HL-60 (cell line): ENCODE measurements around the gene ZFYVE28.

Experiments used
- CTCF ChIP-seq: IDR thresholded peaks from one replicate; pipeline ENCODE4 v1.5.1; 2011; ENCODE audit warnings: low read length, control low read depth, inconsistent platforms; ENCODE audit not compliant: insufficient read depth
- GABPA ChIP-seq: IDR thresholded peaks from 2 replicates; pipeline ENCODE4 v1.6.1; 2012; ENCODE audit warnings: low read depth
- POLR2AphosphoS5 ChIP-seq: IDR thresholded peaks from 2 replicates; pipeline ENCODE4 v1.6.1; 2012; ENCODE audit warnings: low read depth
- REST ChIP-seq: IDR thresholded peaks from 2 replicates; pipeline ENCODE4 v1.6.1; 2012; ENCODE audit warnings: low read depth; ENCODE audit not compliant: insufficient replicate concordance
- SPI1 ChIP-seq: IDR thresholded peaks from 2 replicates; pipeline ENCODE4 v1.6.1; 2012; ENCODE audit warnings: low read depth, mild to moderate bottlenecking, borderline replicate concordance

- TF ChIP-seq CTCF (no peak), SPI1 (no peak), POLR2AphosphoS5 (no peak), GABPA (no peak), REST (no peak)
These were observed 44.0 kb upstream of the ZFYVE28 start for GRCh38 chr4:2462218-2462991.
